Fibroblast of lung (primary cell): Measurements from ENCODE around the gene TUBB1. TPM values are rescaled to one million over a fixed set of nuclear protein-coding genes. Genes with fewer than 3 reads are reported as not detected.
A peak's percentile ranks its signal among the peaks of the same experiment; 100 is the strongest.
"Not testable (repeated sequence)": the region's sequence is repeated elsewhere in the genome, so short reads cannot be mapped to it uniquely, and the experiment has no call there.

Source experiments
- DNase-seq, 2 donors: peaks; one replicate each; pipeline versions ENCODE4 v3.0.0 to v3.0.0-alpha.2; 2010; ENCODE audit warnings: low read depth in 2 of 2
- H2AFZ ChIP-seq: 2 replicates; pipeline ENCODE4 v1.5.1; 2012; ENCODE audit warnings: low read length, control low read depth, inconsistent platforms
- H3K27ac ChIP-seq: 2 replicates; pipeline ENCODE4 v1.5.1; 2011; ENCODE audit warnings: low read length, control low read depth; ENCODE audit not compliant: insufficient read depth
- H3K27me3 ChIP-seq: 2 replicates; pipeline ENCODE4 v1.5.1; 2011; ENCODE audit warnings: mild to moderate bottlenecking, low read length; ENCODE audit not compliant: control insufficient read depth, insufficient read depth
- H3K36me3 ChIP-seq: 2 replicates; pipeline ENCODE4 v1.5.1; 2011; ENCODE audit warnings: low read length; ENCODE audit not compliant: control insufficient read depth, insufficient read depth
- H3K4me1 ChIP-seq: 2 replicates; pipeline ENCODE4 v1.5.1; 2011; ENCODE audit warnings: low read length; ENCODE audit not compliant: control insufficient read depth, insufficient read depth; ENCODE audit errors: extremely low read depth
- H3K4me2 ChIP-seq: 2 replicates; pipeline ENCODE4 v1.5.1; 2011; ENCODE audit warnings: low read length, control low read depth; ENCODE audit not compliant: insufficient read depth; ENCODE audit errors: extremely low read depth
- H3K4me3 ChIP-seq, 4 experiments: fragments of 200-600 bp in 1 of 4; sonication (generic) in 1 of 4; replicated peaks in 1 of 4; 2 replicates each; pipeline ENCODE4 v1.5.1; 2011 to 2016; ENCODE audit warnings: low read length in 4 of 4, low read depth in 3 of 4, mild to moderate bottlenecking in 3 of 4, control low read depth in 2 of 4, inconsistent platforms in 1 of 4, mixed read lengths in 1 of 4; ENCODE audit not compliant: insufficient read depth in 1 of 4; ENCODE audit errors: control extremely low read depth in 1 of 4
- H3K79me2 ChIP-seq: 2 replicates; pipeline ENCODE4 v1.5.1; 2012; ENCODE audit warnings: mild to moderate bottlenecking, low read length, inconsistent platforms; ENCODE audit not compliant: control insufficient read depth, insufficient read depth
- H3K9ac ChIP-seq: 2 replicates; pipeline ENCODE4 v1.5.1; 2011; ENCODE audit warnings: mild to moderate bottlenecking, low read length, control low read depth; ENCODE audit not compliant: insufficient read depth
- H3K9me3 ChIP-seq: 2 replicates; pipeline ENCODE4 v1.5.1; 2012; ENCODE audit warnings: low read depth, low read length; ENCODE audit not compliant: control insufficient read depth, insufficient read depth
- H4K20me1 ChIP-seq: 2 replicates; pipeline ENCODE4 v1.5.1; 2011; ENCODE audit warnings: low read length; ENCODE audit not compliant: control insufficient read depth, insufficient read depth; ENCODE audit errors: extremely low read depth
- CTCF ChIP-seq, 2 donors: IDR thresholded peaks in 1 of 2; conservative IDR thresholded peaks in 1 of 2; 1 replicate in 1 of 2; 2 replicates in 1 of 2; pipeline ENCODE4 v1.5.1; 2011 to 2012; ENCODE audit warnings: low read length in 2 of 2, control low read depth in 1 of 2, inconsistent platforms in 1 of 2, low read depth in 1 of 2, mild to moderate bottlenecking in 1 of 2
- EZH2 ChIP-seq: IDR thresholded peaks from 2 replicates; pipeline ENCODE4 v1.5.1; 2012; ENCODE audit warnings: low read length, control low read depth, mild to moderate bottlenecking; ENCODE audit errors: missing control alignments
- polyA plus RNA-seq, 2 donors: library from polyadenylated mRNA; depleted of rRNA in 1 of 2; stranded (reverse) in 1 of 2; unstranded in 1 of 2; fragments of >200 nt; gene quantifications; 2 replicates each; pipeline ENCODE4 v1.2.1, GENCODE V29; 2011 to 2012; ENCODE audit warnings: missing spikeins in 1 of 2
- total RNA-seq: library from RNA; depleted of rRNA; stranded (reverse); fragments of >200 nt; gene quantifications from 2 replicates; pipeline ENCODE4 v1.2.1, GENCODE V29; 2014

The TUBB1 gene
- total and polyA plus RNA-seq, 2 donors (not counting 1 experiment from before 2014, with no cell fraction given), result under 0.01 TPM; not detected in 1

GRCh38 chr20:58982406-58983114 lies 36.7 kb upstream of the TUBB1 start:
- no peaks in the 10 kb centered on the region for H3K4me1 ChIP-seq
- H3K79me2 ChIP-seq, result peaks cover 36% of the 10 kb centered on the region
- H3K4me3 ChIP-seq, result peak overlapping the region in 3 of 4 experiments; percentile 61 to 98 (median 68)
- peaks cover 2% of the 10 kb centered on the region for H3K36me3 ChIP-seq
- H4K20me1 ChIP-seq, result no peaks in the 10 kb centered on the region
- no peak overlapping the region for H3K9ac ChIP-seq
- no peaks in the 10 kb centered on the region for H3K9me3 ChIP-seq
- H2AFZ ChIP-seq, result no peak overlapping the region
- H3K4me2 ChIP-seq, result peak overlapping the region; percentile 81
- TF ChIP-seq CTCF (conservative IDR thresholded peaks at IDR 0.05 in 1 of 2, IDR thresholded peaks at IDR 0.05 in 1 of 2; ENCODE audit: low read depth in 1 of 2, low read length in 2 of 2) (no peak), EZH2 (no peak)
- H3K27ac ChIP-seq, result no peak overlapping the region
- H3K27me3 ChIP-seq, result no peaks in the 10 kb centered on the region
- no peak for DNase-seq

- peaks cover 36% of the 10 kb centered on the region for H3K79me2 ChIP-seq
- H4K20me1 ChIP-seq, H3K4me2 ChIP-seq: not testable (repeated sequence)
Observed at GRCh38 chr20:58983115-58983468, 36.1 kb upstream of the TUBB1 start.

GRCh38 chr20:58984691-58985090 lies 34.5 kb upstream of the TUBB1 start:
- H3K4me3 ChIP-seq, result no peak overlapping the region
- H3K27me3 ChIP-seq, result no peaks in the 10 kb centered on the region
- no peak overlapping the region for H2AFZ ChIP-seq
- H3K4me2 ChIP-seq, result no peak overlapping the region
- no peaks in the 10 kb centered on the region for H4K20me1 ChIP-seq
- H3K79me2 ChIP-seq, result peaks cover 36% of the 10 kb centered on the region
- H3K9ac ChIP-seq, result no peak overlapping the region
- H3K4me1 ChIP-seq, result no peaks in the 10 kb centered on the region
- TF ChIP-seq EZH2 (no peak), CTCF (conservative IDR thresholded peaks at IDR 0.05 in 1 of 2, IDR thresholded peaks at IDR 0.05 in 1 of 2; ENCODE audit: low read depth in 1 of 2, low read length in 2 of 2) (no peak)
- H3K27ac ChIP-seq, result no peak overlapping the region
- peaks cover 6% of the 10 kb centered on the region for H3K36me3 ChIP-seq
- DNase-seq, result no peak
- H3K9me3 ChIP-seq, result no peaks in the 10 kb centered on the region

More at GRCh38 chr20:58983115-58983468, 36.1 kb upstream of the TUBB1 start:
- H3K4me3 ChIP-seq, DNase-seq, H2AFZ ChIP-seq, H3K4me1 ChIP-seq, H3K9ac ChIP-seq, H3K27me3 ChIP-seq, H3K27ac ChIP-seq, H3K36me3 ChIP-seq, H3K9me3 ChIP-seq: not testable (repeated sequence)
